RWPE2 (cell line): ENCODE data around the gene APRT.

Source experiments
- ATAC-seq: fragments of 200-7000 bp; cut with Tn5 transposase; 3 replicates; pipeline ENCODE4 v1.9.1; 2021; ENCODE audit warnings: low read depth
- DNase-seq: peaks from one replicate; pipeline ENCODE4 v3.0.0-alpha.2; 2020; ENCODE audit warnings: low spot score
- H3K27ac ChIP-seq: fragments of 450-650 bp; 2 replicates; pipeline ENCODE4 v1.5.1; 2017; ENCODE audit warnings: mild to moderate bottlenecking; ENCODE audit not compliant: poor library complexity, severe bottlenecking
- H3K27me3 ChIP-seq: fragments of 250-450 bp; sonication (Bioruptor Pico); 2 replicates; pipeline ENCODE4 v1.5.1; 2021; ENCODE audit warnings: mild to moderate bottlenecking, moderate library complexity; ENCODE audit not compliant: insufficient read depth, poor library complexity, severe bottlenecking
- H3K36me3 ChIP-seq: fragments of 250-450 bp; sonication (Bioruptor Pico); 2 replicates; pipeline ENCODE4 v1.5.1; 2020; ENCODE audit warnings: low read depth, mild to moderate bottlenecking, moderate library complexity
- H3K4me1 ChIP-seq: fragments of 250-450 bp; sonication (Bioruptor Pico); 2 replicates; pipeline ENCODE4 v1.5.1; 2021; ENCODE audit warnings: mild to moderate bottlenecking, moderate library complexity; ENCODE audit not compliant: insufficient read depth, poor library complexity, severe bottlenecking
- H3K4me3 ChIP-seq: fragments of 250-450 bp; sonication (Bioruptor Pico); 2 replicates; pipeline ENCODE4 v1.5.1; 2021; ENCODE audit warnings: mild to moderate bottlenecking, moderate library complexity; ENCODE audit not compliant: severe bottlenecking
- H3K9me3 ChIP-seq: fragments of 250-450 bp; sonication (Bioruptor Pico); 2 replicates; pipeline ENCODE4 v1.5.1; 2021; ENCODE audit warnings: mild to moderate bottlenecking, moderate library complexity; ENCODE audit not compliant: severe bottlenecking
- TF ChIP-seq, protein P1 (sequence below): fragments of 450-650 bp; IDR thresholded peaks from one replicate; pipeline ENCODE4 v1.5.1; 2017; ENCODE audit warnings: mild to moderate bottlenecking, moderate library complexity; ENCODE audit not compliant: poor library complexity, severe bottlenecking

Gene APRT

DNA sequence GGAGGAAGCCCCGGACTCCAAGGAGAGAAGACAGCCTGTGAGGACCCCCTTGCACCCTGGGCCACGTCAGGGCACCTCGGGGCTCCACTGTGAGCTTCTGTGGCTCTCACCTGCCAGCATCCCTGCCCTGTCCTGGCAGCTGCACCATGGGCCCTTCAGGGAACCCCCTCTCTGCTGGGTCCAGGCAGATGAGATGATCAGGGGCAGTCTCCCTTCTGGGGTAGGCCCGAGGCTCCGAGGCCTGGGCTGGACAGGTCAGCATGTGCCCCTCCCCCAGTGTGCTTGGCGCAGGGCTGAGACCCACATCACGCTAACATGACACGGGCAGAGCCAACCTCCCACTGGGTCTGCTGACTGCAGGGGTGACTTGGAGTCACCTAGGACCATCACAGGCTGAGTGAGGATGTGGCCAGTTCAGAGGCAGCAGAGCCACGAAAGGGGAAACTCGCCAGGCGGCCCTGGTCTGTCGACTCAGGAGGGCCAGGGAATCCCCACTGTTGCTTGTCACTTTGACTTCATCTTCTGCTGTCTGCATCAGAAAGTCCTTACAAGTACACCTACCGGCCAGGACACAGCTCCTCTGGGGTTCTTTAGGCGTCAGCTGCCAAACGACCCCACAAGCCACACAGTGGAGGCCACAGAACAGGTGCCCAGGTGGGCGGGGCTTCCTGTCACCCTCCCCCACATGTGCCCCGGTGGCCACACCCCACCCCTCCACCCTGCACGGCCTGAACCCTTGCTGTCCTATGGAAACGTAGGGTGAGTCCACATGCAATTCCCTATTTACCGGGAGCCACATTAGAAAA lies 42.8 kb upstream of the APRT start:
- Histone ChIP-seq H3K27me3 (no peaks in the 10 kb centered on the region), H3K4me1 (no peaks in the 10 kb centered on the region), H3K9me3 (no peaks in the 10 kb centered on the region), H3K4me3 (no peak overlapping the region), H3K36me3 (peaks cover 11% of the 10 kb centered on the region), H3K27ac (no peak overlapping the region)
- DNase-seq (no peak), ATAC-seq (no peak)
- TF ChIP-seq, protein P1, sequence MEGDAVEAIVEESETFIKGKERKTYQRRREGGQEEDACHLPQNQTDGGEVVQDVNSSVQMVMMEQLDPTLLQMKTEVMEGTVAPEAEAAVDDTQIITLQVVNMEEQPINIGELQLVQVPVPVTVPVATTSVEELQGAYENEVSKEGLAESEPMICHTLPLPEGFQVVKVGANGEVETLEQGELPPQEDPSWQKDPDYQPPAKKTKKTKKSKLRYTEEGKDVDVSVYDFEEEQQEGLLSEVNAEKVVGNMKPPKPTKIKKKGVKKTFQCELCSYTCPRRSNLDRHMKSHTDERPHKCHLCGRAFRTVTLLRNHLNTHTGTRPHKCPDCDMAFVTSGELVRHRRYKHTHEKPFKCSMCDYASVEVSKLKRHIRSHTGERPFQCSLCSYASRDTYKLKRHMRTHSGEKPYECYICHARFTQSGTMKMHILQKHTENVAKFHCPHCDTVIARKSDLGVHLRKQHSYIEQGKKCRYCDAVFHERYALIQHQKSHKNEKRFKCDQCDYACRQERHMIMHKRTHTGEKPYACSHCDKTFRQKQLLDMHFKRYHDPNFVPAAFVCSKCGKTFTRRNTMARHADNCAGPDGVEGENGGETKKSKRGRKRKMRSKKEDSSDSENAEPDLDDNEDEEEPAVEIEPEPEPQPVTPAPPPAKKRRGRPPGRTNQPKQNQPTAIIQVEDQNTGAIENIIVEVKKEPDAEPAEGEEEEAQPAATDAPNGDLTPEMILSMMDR = no peak

DNA sequence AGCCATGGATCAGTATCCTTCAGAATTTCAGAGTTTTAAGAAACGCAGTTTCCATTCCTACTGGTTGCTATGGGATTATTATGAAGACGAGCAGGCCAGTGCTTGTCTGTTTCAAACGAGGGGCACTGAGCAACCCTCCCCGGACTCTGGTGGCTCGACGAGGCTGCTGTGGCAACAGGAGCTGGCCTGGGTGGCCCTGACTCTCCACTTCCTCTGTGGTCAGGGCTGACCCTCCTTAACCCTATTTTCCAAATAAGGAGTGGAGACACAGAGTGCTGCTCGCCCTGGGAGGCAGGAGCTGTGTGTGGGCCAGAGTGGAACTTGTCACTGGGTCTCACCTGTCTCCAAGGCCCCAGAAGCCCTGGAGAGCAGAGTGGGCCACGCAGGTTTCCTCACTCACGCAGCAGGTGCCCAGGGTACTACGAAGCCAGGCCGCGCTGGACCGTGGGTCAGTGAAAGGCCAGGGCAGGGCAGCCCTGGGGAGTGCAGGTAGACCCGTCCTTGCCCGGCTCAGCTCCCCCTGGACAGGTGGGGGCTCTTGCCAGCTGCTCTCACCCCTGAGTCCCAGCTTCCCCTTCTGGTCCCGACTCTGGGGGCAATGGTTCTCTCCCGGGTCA lies 41.7 kb upstream of the APRT start:
- Histone ChIP-seq H3K27me3 (no peaks in the 10 kb centered on the region), H3K9me3 (no peaks in the 10 kb centered on the region), H3K4me3 (no peak overlapping the region), H3K4me1 (no peaks in the 10 kb centered on the region), H3K27ac (no peak overlapping the region), H3K36me3 (peaks cover 7% of the 10 kb centered on the region; the same call in 1 of the 2 replicates)
- DNase-seq (no peak), ATAC-seq (no peak)
- TF ChIP-seq, protein P1 = no peak

DNA sequence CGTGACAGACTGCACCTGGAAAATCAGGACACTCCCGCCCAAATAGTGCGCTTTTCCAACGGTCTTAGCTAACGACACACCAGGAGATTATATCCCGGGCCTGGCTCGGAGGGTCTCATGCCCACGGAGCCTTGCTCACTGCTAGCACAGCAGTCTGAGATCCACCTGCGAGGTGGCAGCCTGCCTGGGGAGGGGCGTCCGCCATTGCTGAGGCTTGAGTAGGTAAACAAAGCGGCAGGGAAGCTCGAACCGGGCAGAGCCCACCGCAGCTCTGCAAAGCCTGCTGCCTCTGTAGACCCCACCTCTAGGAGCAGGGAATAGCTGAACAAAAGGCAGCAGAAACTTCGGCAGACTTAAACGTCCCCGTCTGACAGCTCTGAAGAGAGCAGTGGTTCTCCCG lies 39.9 kb upstream of the APRT start:
- ATAC-seq = no peak
- no peaks in the 10 kb centered on the region for H3K4me1 ChIP-seq
- TF ChIP-seq, protein P1 = no peak
- no peak for DNase-seq
- peaks cover 7% of the 10 kb centered on the region; the same call in 1 of the 2 replicates for H3K36me3 ChIP-seq
- no peaks in the 10 kb centered on the region for H3K9me3 ChIP-seq
- no peak overlapping the region for H3K27ac ChIP-seq
- H3K27me3 ChIP-seq = no peaks in the 10 kb centered on the region
- no peak overlapping the region for H3K4me3 ChIP-seq

DNA sequence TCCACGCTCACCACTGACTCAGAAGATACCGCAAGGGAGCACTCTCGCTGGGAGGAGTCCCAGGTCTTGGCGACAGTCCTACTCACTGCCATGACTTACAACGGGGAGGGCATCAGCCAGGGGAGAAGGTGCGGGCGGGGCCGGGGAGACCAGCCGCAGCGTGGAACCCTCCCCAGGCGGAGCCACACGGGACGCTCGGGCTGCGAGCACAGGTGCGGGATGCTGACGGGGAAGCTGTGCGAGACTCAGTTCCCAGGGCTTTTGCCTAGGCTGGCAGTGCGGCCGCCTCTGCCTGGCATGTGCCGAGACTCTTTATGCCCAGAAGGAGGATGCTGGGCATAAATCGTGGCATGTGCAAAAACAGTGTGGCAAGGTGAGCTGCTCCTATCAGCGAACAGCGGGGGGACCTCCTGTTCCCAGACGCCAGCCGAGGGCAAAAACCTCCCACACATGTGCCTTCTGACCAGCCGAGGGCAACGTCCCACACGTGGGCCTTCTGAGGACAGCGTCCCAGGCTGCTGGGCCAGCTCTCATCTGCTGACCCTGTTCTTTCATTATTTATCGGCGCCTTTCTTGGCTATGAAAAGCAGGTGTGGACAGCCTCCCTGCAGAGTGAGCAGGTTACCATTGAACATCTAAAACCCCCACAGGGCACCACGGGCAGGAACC lies 38.9 kb upstream of the APRT start:
- Histone ChIP-seq H3K27ac (no peak overlapping the region), H3K27me3 (no peaks in the 10 kb centered on the region), H3K9me3 (no peaks in the 10 kb centered on the region), H3K4me1 (no peaks in the 10 kb centered on the region), H3K36me3 (peaks cover 6% of the 10 kb centered on the region; the same call in 1 of the 2 replicates), H3K4me3 (no peak overlapping the region)
- no peak for DNase-seq
- no peak for ATAC-seq
- TF ChIP-seq, protein P1 = no peak
